Endothelial cell of umbilical vein (primary cell): ENCODE measurements around the gene PRKG1.

Experiments used
- EZH2 ChIP-seq: IDR thresholded peaks from 2 replicates; pipeline ENCODE4 v1.6.1; 2012; ENCODE audit warnings: borderline replicate concordance, low read depth, mild to moderate bottlenecking, moderate library complexity, low read length, inconsistent platforms; ENCODE audit not compliant: severe bottlenecking
- FOS ChIP-seq: IDR thresholded peaks from 2 replicates; pipeline ENCODE4 v1.6.1; 2011; ENCODE audit warnings: mild to moderate bottlenecking, low read length, moderate library complexity, borderline replicate concordance; ENCODE audit not compliant: insufficient read depth
- GATA2 ChIP-seq: IDR thresholded peaks from 2 replicates; pipeline ENCODE4 v1.7.0; 2011; ENCODE audit warnings: low read depth, mild to moderate bottlenecking, moderate library complexity, mixed read lengths, low read length; ENCODE audit not compliant: insufficient read length, insufficient read depth
- JUN ChIP-seq: IDR thresholded peaks from 2 replicates; pipeline ENCODE4 v1.6.1; 2011; ENCODE audit warnings: borderline replicate concordance, low read depth; ENCODE audit not compliant: insufficient read length, insufficient read depth
- MYC ChIP-seq: IDR thresholded peaks from one replicate; pipeline ENCODE4 v1.6.1; 2011; ENCODE audit warnings: mild to moderate bottlenecking, low read depth, low read length
- POLR2A ChIP-seq: IDR thresholded peaks from 2 replicates; pipeline ENCODE4 v1.6.1; 2012; ENCODE audit warnings: low read depth, mild to moderate bottlenecking, control low read depth, low read length
- TF ChIP-seq, protein P1 (sequence below), 2 donors: IDR thresholded peaks; 1 replicate in 1 of 2; 2 replicates in 1 of 2; pipeline ENCODE4 v1.5.1; 2011; ENCODE audit warnings: low read length in 2 of 2, mild to moderate bottlenecking in 2 of 2, moderate library complexity in 2 of 2, control low read depth in 1 of 2, inconsistent platforms in 1 of 2, low read depth in 1 of 2; ENCODE audit not compliant: insufficient read depth in 1 of 2; ENCODE audit errors: extremely low read depth in 1 of 2
- TF ChIP-seq, protein P2 (sequence below): IDR thresholded peaks from 2 replicates; pipeline ENCODE4 v1.6.1; 2011; ENCODE audit not compliant: insufficient read depth, insufficient read length

DNA sequence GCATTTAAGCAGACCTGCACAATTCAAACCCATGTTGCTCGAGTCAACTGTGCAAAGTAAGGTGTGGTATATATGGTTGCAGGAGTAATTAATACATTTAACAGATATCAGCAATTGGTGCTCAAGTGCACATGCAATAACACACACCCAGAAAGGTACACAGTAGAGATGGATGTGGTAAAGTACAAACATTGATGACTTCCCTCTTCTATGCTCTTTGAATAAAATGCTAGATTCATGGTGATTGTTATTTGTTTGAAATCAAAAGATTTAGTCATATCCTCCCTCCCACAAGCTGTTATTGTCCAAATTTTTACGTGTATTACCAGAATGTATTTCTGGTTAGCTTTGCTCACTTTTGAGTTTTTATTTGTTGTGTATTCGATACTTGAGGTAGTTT lies 887.1 kb downstream of the PRKG1 start:
- TF ChIP-seq, protein P1, sequence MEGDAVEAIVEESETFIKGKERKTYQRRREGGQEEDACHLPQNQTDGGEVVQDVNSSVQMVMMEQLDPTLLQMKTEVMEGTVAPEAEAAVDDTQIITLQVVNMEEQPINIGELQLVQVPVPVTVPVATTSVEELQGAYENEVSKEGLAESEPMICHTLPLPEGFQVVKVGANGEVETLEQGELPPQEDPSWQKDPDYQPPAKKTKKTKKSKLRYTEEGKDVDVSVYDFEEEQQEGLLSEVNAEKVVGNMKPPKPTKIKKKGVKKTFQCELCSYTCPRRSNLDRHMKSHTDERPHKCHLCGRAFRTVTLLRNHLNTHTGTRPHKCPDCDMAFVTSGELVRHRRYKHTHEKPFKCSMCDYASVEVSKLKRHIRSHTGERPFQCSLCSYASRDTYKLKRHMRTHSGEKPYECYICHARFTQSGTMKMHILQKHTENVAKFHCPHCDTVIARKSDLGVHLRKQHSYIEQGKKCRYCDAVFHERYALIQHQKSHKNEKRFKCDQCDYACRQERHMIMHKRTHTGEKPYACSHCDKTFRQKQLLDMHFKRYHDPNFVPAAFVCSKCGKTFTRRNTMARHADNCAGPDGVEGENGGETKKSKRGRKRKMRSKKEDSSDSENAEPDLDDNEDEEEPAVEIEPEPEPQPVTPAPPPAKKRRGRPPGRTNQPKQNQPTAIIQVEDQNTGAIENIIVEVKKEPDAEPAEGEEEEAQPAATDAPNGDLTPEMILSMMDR (IDR thresholded peaks at IDR 0.05; ENCODE audit: extremely low read depth in 1 of 2, insufficient read depth in 1 of 2, low read depth in 1 of 2, low read length in 2 of 2), result no peak
- TF ChIP-seq EZH2 (no peak), POLR2A (no peak), GATA2 (no peak), JUN (no peak), MYC (no peak), FOS (no peak)
- TF ChIP-seq, protein P2, sequence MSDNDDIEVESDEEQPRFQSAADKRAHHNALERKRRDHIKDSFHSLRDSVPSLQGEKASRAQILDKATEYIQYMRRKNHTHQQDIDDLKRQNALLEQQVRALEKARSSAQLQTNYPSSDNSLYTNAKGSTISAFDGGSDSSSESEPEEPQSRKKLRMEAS, result no peak
